ENCODE data around the gene ATG9B.

ATG9B gene, protein sequence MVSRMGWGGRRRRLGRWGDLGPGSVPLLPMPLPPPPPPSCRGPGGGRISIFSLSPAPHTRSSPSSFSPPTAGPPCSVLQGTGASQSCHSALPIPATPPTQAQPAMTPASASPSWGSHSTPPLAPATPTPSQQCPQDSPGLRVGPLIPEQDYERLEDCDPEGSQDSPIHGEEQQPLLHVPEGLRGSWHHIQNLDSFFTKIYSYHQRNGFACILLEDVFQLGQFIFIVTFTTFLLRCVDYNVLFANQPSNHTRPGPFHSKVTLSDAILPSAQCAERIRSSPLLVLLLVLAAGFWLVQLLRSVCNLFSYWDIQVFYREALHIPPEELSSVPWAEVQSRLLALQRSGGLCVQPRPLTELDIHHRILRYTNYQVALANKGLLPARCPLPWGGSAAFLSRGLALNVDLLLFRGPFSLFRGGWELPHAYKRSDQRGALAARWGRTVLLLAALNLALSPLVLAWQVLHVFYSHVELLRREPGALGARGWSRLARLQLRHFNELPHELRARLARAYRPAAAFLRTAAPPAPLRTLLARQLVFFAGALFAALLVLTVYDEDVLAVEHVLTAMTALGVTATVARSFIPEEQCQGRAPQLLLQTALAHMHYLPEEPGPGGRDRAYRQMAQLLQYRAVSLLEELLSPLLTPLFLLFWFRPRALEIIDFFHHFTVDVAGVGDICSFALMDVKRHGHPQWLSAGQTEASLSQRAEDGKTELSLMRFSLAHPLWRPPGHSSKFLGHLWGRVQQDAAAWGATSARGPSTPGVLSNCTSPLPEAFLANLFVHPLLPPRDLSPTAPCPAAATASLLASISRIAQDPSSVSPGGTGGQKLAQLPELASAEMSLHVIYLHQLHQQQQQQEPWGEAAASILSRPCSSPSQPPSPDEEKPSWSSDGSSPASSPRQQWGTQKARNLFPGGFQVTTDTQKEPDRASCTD

DNA sequence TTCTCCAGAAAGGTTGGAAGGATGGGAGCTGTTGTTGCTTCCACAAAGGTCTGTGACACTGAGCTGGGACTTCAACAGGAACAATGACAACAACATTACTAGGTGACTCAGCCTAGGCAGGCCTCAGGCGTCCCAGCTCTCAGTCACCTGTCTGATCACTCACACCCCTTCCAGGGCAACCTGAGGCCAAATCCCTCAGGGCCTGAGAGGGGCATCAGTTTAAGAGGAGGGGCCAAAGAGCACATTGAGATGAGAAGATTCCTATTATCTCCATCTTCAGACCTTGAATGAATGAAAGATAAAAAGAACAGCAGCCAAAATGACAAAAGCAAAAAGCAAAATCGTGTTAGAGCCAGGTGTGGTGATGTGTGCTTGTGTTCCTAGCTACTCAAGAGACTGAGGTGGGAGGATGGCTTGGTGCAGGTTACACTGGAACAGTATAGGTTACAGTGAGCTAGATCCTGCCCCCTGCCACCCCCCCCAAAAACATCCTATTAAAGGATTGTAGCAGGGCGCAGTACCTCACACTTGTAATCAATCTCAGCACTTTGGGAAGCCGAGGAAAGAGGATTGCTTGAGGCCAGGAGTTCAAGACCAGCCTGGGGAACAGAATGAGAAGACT, at the start of gene ATG9B:
TSS of gene ATG9B (minus strand) at position 60 of the 622 bp plus-strand sequence. CDS start 71 bp downstream, outside the sequence.
- no peak for DNase-seq

- DNase-seq: no peak
Observed at GRCh38 chr7:151073990-151074389, 49.7 kb upstream of the ATG9B start.

- no peak for DNase-seq
Observed at GRCh38 chr7:151071032-151071866, 47.0 kb upstream of the ATG9B start.

DNA sequence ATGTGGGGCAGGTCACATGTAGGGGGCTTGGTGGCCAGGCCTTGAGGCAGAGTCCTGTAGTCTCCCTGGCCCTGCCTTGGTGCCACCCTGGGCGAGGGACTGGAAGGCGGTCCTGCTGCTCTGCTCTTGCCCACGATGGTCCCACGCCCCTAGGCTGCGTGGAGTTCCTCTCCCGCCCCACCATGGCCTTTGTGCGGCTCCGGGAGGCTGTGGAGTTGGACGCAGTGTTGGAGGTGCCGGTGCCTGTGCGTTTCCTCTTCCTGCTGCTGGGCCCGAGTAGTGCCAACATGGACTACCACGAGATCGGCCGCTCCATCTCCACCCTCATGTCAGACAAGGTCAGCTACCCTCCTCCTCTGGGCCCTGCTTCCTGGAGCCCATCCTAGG, 46.3 kb upstream of the ATG9B start:
- no peak for DNase-seq

- no peak for DNase-seq
Observed at GRCh38 chr7:151069841-151070573, 45.7 kb upstream of the ATG9B start.

DNA sequence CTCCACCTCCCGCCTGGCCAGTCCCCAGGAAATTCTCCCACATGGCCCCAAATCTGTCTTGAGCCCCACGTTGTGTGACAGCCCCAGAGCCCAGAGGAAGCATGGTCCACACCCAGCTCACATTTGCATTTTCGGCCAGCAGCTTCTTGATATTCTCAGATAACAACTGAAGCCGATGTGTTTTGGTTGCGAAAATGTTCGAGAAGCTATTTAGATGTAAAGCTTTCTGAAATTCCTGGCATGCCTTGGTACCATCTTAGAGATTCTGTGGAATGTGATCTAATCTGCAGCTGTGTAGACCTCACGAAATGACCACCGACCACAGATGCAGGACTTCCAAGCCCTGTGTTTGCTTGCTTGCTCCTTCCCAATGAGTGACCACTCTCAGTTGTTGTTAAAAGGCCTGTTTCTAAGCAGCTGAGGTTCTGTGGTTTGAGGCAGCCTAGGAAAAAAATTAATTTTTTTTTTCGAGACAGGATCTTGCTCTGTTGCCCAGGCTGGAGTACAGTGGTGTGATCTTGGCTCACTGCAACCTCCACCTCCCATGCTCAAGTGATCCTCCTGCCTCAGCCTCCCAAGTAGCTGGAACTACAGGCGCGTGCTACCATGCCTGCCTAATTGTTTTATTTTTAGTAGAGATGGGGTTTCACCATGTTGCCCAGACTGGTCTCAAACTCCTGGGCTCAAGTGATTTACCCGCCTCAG, 43.9 kb upstream of the ATG9B start:
- no peak for DNase-seq

- DNase-seq: no peak
Observed at GRCh38 chr7:151066273-151066974, 42.1 kb upstream of the ATG9B start.

DNA sequence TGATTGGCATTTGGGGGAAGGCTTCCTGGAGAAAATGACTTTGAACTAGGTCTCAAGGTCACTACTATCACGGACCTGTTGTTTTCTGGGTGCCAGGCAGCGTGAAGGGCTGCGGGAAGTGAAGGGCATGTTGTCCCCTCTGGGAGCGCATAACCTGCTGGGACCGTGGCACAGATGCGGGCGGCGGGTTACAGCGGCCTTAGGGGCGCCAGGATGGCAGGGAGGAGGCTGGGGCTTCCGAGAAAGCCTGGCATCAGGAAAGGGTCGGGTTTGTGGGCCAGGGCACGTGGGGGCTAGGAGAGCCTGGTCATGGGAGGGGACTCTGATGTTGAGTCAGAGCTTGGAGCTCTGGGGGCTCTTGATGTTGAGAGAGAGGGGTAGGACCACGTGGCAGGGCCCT, 41.2 kb upstream of the ATG9B start:
- no peak for DNase-seq

GRCh38 chr7:151064993-151065392, 40.7 kb upstream of the ATG9B start:
- DNase-seq: no peak

- DNase-seq: no peak
Observed at GRCh38 chr7:151064454-151064853, 40.2 kb upstream of the ATG9B start.

- DNase-seq: no peak
Observed at GRCh38 chr7:151063212-151063561, 38.9 kb upstream of the ATG9B start.

GRCh38 chr7:151062399-151063211, 38.3 kb upstream of the ATG9B start:
- DNase-seq: no peak

GRCh38 chr7:151062111-151062398, 37.8 kb upstream of the ATG9B start:
- no peak for DNase-seq

GRCh38 chr7:151061213-151062110, 37.2 kb upstream of the ATG9B start:
- no peak for DNase-seq

DNA sequence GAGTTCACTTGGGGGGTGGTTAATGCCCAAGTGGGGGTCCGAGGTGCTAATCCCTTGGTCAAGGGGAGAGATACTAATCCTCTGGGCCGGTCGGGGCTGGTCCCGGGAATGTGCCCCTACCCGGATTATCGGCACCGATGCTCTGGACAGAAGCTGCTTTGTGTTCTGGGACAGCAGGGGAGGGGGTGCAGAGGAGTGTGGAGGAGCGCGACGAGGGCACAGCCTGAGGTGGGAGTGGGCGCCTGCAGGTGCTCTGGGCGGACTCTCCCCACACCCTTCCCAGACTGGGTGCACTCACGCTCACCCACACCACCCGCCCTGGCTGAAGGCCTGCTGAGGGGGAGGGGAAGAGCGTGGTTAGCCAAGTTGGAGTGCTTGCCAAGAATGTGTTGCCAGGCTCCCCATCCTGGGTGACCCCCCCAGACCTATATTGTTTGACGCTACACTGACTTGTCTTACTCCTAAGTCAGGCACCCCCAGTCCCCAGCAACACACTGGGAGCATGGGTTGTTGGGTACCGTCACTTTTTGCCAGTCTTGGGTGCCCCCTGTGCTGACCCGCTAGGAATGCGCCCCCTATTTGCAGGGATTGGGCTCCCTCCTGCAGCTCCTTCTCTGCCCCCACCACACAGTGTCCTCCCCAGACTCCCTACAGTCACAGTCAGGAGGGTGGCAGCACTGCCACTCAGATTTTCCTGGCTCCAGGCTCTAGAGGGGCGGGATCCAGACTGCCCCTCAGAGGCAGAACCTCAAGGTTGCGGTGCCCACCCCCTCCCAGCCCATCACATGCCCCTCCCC, 36.3 kb upstream of the ATG9B start:
- DNase-seq: peak; percentile 8

GRCh38 chr7:151060113-151060415, 35.8 kb upstream of the ATG9B start:
- DNase-seq: no peak

DNA sequence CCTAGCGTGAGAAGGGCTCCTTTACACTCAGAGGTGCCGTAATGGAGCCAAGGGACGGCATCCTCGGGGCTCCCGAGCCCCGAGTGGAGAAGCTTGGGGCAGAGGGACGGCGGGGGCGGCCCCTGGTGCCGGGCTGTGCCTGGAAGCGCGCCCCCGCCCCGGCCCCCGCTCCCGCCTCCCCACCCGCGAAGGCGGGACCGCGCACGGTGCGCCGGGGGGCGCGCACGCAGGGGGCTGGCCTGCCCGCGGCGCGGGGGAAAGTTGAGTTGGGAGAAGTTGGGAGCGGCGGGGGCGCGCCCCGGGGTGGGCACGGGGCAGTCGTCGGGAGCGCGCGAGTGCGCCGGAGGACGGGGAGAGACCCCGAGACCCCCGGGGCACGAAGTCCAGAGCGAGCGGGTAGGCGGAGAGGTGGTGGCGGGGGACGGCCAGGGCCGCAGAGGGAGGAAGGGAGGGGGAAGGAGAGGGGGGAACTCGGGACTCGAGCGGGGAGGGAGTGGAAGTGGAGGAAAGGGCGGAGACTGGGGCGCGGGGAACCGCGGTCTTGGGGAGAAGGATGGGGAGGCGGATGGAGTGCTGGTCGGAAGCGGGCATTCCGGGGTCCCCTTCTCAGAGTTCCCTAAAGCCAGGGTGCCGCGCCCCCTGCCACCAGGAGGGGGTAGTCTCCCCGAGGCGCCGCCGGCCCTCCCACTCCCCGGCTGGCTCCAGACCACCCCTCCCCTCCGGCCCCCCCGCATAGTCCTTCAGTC, 35.2 kb upstream of the ATG9B start, which contains the start of gene SLC4A2:
TSS of gene SLC4A2 (plus strand) at position 223 of the 746 bp plus-strand sequence. CDS start 2,399 bp downstream, outside the sequence.
- peak; percentile 53 for DNase-seq
